Measurements from ENCODE around the gene SFTA2.
"Not testable (repeated sequence)": the region's sequence is repeated elsewhere in the genome, so short reads cannot be mapped to it uniquely, and the experiment has no call there.

The SFTA2 gene

GRCh38 chr6:30942338-30943060 lies 10.5 kb upstream of the SFTA2 start:
- DNase-seq: no peak

- no peak for DNase-seq
Measured at GRCh38 chr6:30940361-30940986, 8.5 kb upstream of the SFTA2 start, which contains the start of gene MUCL3. TSS of gene MUCL3 (plus strand) at chr6:30940973. CDS start at chr6:30941000, 27 bp downstream.

- no peak for DNase-seq
Measured at GRCh38 chr6:30939473-30939872, 7.5 kb upstream of the SFTA2 start.

- DNase-seq: no peak
Measured at GRCh38 chr6:30938730-30939129, 6.8 kb upstream of the SFTA2 start.

- DNase-seq: no peak
Measured at GRCh38 chr6:30937265-30937664, 5.3 kb upstream of the SFTA2 start.

GRCh38 chr6:30935018-30935417 lies 3.0 kb upstream of the SFTA2 start:
- DNase-seq: no peak

GRCh38 chr6:30932665-30933365 lies 845 bp upstream of the SFTA2 start:
- DNase-seq: no peak

- DNase-seq: no peak
Measured at GRCh38 chr6:30931272-30931671, 698 bp downstream of the SFTA2 start.

- no peak for DNase-seq
Measured at GRCh38 chr6:30930506-30930905, 1.5 kb downstream of the SFTA2 start.

- no peak for DNase-seq
Measured at GRCh38 chr6:30928677-30929076, 3.3 kb downstream of the SFTA2 start.

GRCh38 chr6:30927080-30927479 lies 4.9 kb downstream of the SFTA2 start:
- DNase-seq: not testable (repeated sequence)

GRCh38 chr6:30926644-30927043 lies 5.3 kb downstream of the SFTA2 start:
- no peak for DNase-seq

- DNase-seq: not testable (repeated sequence)
Measured at GRCh38 chr6:30924040-30924627, 7.8 kb downstream of the SFTA2 start.

GRCh38 chr6:30922447-30922852 lies 9.5 kb downstream of the SFTA2 start:
- no peak for DNase-seq

- DNase-seq: no peak
Measured at GRCh38 chr6:30918670-30919069, 13.3 kb downstream of the SFTA2 start.

GRCh38 chr6:30917487-30917886 lies 14.5 kb downstream of the SFTA2 start:
- no peak for DNase-seq

GRCh38 chr6:30917041-30917440 lies 14.9 kb downstream of the SFTA2 start:
- DNase-seq: no peak

- DNase-seq: peak; percentile 40 to 60
Measured at GRCh38 chr6:30915591-30915946, 16.4 kb downstream of the SFTA2 start.

- peak in 1 of 2 experiments; percentile 4 for DNase-seq
Measured at GRCh38 chr6:30914854-30915590, 16.9 kb downstream of the SFTA2 start.

- DNase-seq: peak; percentile 81 to 82
Measured at GRCh38 chr6:30914076-30914853, 17.7 kb downstream of the SFTA2 start, which contains the start of gene VARS2. TSS of gene VARS2 (plus strand) at chr6:30914238. CDS start at chr6:30914837, 599 bp downstream.

GRCh38 chr6:30913721-30914075 lies 18.3 kb downstream of the SFTA2 start:
- DNase-seq: no peak
